HEK293 (cell line): ENCODE results near the gene PLCB1.

ENCODE experiments used
- CTCF ChIA-PET: fragments of 350-600 bp; formaldehyde crosslinking; extraction: SDS; loops from one replicate; lab custom pipeline; 2021; ENCODE audit warnings: antibody characterized with exemption; lab: Yijun Ruan, JAX
- POLR2A ChIA-PET: fragments of 300-600 bp; formaldehyde crosslinking; extraction: SDS; loops from one replicate; lab custom pipeline; 2020; ENCODE audit warnings: antibody characterized with exemption, inconsistent platforms; lab: Yijun Ruan, JAX
- H3K27ac ChIP-seq: fragments of 200-500 bp; sonication (Bioruptor generic); 2 replicates; pipeline ENCODE4 v1.5.1; 2014; ENCODE audit warnings: low read depth, low read length, control low read depth, inconsistent platforms; ENCODE audit errors: extremely low read depth
- H3K36me3 ChIP-seq, 2 experiments: fragments of 200-500 bp in 1 of 2; sonication (Bioruptor generic) in 1 of 2; 1 replicate in 1 of 2; 2 replicates in 1 of 2; pipeline ENCODE4 v1.5.1; 2014 to 2017; ENCODE audit warnings: inconsistent platforms in 2 of 2, low read length in 2 of 2; ENCODE audit not compliant: control insufficient read depth in 2 of 2, insufficient read depth in 1 of 2
- H3K4me1 ChIP-seq: fragments of 200-500 bp; sonication (Bioruptor generic); 2 replicates; pipeline ENCODE4 v1.5.1; 2014; ENCODE audit warnings: mild to moderate bottlenecking, low read length, inconsistent platforms; ENCODE audit not compliant: control insufficient read depth, insufficient read depth
- H3K4me3 ChIP-seq: 2 replicates; pipeline ENCODE4 v1.5.1; 2011; ENCODE audit warnings: low read depth, mild to moderate bottlenecking, control low read depth, low read length, moderate library complexity
- H3K9me3 ChIP-seq: fragments of 200-500 bp; sonication (Bioruptor generic); 2 replicates; pipeline ENCODE4 v1.5.1; 2014; ENCODE audit warnings: low read depth, low read length, inconsistent platforms; ENCODE audit not compliant: control insufficient read depth, insufficient read depth
- CTCF ChIP-seq: fragments of 450-650 bp; formaldehyde crosslinking; IDR thresholded peaks from 2 replicates; pipeline ENCODE4 v1.5.1; 2016; ENCODE audit warnings: missing biosample characterization, missing genetic modification characterization
- PRDM6 ChIP-seq: fragments of 450-650 bp; formaldehyde crosslinking; IDR thresholded peaks from 2 replicates; pipeline ENCODE4 v1.5.1; 2017; ENCODE audit warnings: missing biosample characterization, missing genetic modification characterization
- SETDB1 ChIP-seq: IDR thresholded peaks from one replicate; pipeline ENCODE4 v1.6.1; 2017; ENCODE audit warnings: mild to moderate bottlenecking, low read length, moderate library complexity, mixed read lengths; ENCODE audit not compliant: insufficient read length
- ZBTB10 ChIP-seq: fragments of 450-650 bp; formaldehyde crosslinking; IDR thresholded peaks from 2 replicates; pipeline ENCODE4 v1.5.1; 2016; ENCODE audit warnings: missing biosample characterization, missing genetic modification characterization
- ZBTB49 ChIP-seq: fragments of 450-650 bp; formaldehyde crosslinking; IDR thresholded peaks from 2 replicates; pipeline ENCODE4 v1.5.1; 2016; ENCODE audit warnings: missing biosample characterization, missing genetic modification characterization, low read depth
- ZNF140 ChIP-seq: fragments of 450-650 bp; formaldehyde crosslinking; IDR thresholded peaks from 2 replicates; pipeline ENCODE4 v1.5.1; 2016; ENCODE audit warnings: missing biosample characterization, missing genetic modification characterization
- ZNF148 ChIP-seq: fragments of 450-650 bp; formaldehyde crosslinking; IDR thresholded peaks from 2 replicates; pipeline ENCODE4 v1.5.0; 2017; ENCODE audit warnings: missing biosample characterization, missing genetic modification characterization, borderline replicate concordance
- ZNF155 ChIP-seq: fragments of 450-650 bp; formaldehyde crosslinking; IDR thresholded peaks from 2 replicates; pipeline ENCODE4 v1.5.1; 2016; ENCODE audit warnings: missing biosample characterization, missing genetic modification characterization
- ZNF174 ChIP-seq: fragments of 450-650 bp; formaldehyde crosslinking; IDR thresholded peaks from 2 replicates; pipeline ENCODE4 v1.5.0; 2017; ENCODE audit warnings: missing biosample characterization, mild to moderate bottlenecking, missing genetic modification characterization
- ZNF18 ChIP-seq: fragments of 450-650 bp; formaldehyde crosslinking; IDR thresholded peaks from 2 replicates; pipeline ENCODE4 v1.5.1; 2016; ENCODE audit warnings: missing biosample characterization, missing genetic modification characterization
- ZNF239 ChIP-seq: fragments of 450-650 bp; formaldehyde crosslinking; IDR thresholded peaks from 2 replicates; pipeline ENCODE4 v1.5.1; 2016; ENCODE audit warnings: missing biosample characterization, missing genetic modification characterization
- ZNF398 ChIP-seq: fragments of 450-650 bp; formaldehyde crosslinking; IDR thresholded peaks from 2 replicates; pipeline ENCODE4 v1.5.1; 2017; ENCODE audit warnings: missing biosample characterization, missing genetic modification characterization
- ZNF416 ChIP-seq: fragments of 450-650 bp; formaldehyde crosslinking; IDR thresholded peaks from 2 replicates; pipeline ENCODE4 v1.5.1; 2016; ENCODE audit warnings: missing biosample characterization, missing genetic modification characterization
- ZNF488 ChIP-seq: fragments of 450-650 bp; formaldehyde crosslinking; IDR thresholded peaks from 2 replicates; pipeline ENCODE4 v1.5.1; 2016; ENCODE audit warnings: missing biosample characterization, missing genetic modification characterization
- ZNF514 ChIP-seq: fragments of 450-650 bp; formaldehyde crosslinking; IDR thresholded peaks from 2 replicates; pipeline ENCODE4 v1.5.1; 2016; ENCODE audit warnings: missing biosample characterization, missing genetic modification characterization
- ZNF561 ChIP-seq: fragments of 450-650 bp; IDR thresholded peaks from 2 replicates; pipeline ENCODE4 v1.5.1; 2018; ENCODE audit warnings: missing biosample characterization, missing genetic modification characterization, borderline replicate concordance
- ZNF629 ChIP-seq: fragments of 450-650 bp; formaldehyde crosslinking; IDR thresholded peaks from 2 replicates; pipeline ENCODE4 v1.5.1; 2017; ENCODE audit warnings: missing biosample characterization, missing genetic modification characterization
- ZNF677 ChIP-seq: fragments of 450-650 bp; IDR thresholded peaks from 2 replicates; pipeline ENCODE4 v1.5.0; 2018; ENCODE audit warnings: missing biosample characterization, mild to moderate bottlenecking, missing genetic modification characterization, moderate library complexity
- ZNF785 ChIP-seq: fragments of 450-650 bp; formaldehyde crosslinking; IDR thresholded peaks from 2 replicates; pipeline ENCODE4 v1.5.1; 2016; ENCODE audit warnings: missing biosample characterization, missing genetic modification characterization

PLCB1 gene

GRCh38 chr20:8404912-8405635, 273.0 kb downstream of the PLCB1 start (continued):
- TF ChIP-seq ZNF148 (tag by site-specific recombination) = no peak
- TF ChIP-seq ZNF174 (tag by site-specific recombination) = no peak
- TF ChIP-seq CTCF (tag by site-specific recombination) = no peak
- no peak for TF ChIP-seq ZNF677 (tag by site-specific recombination)
- no peak for TF ChIP-seq ZNF398 (tag by site-specific recombination)
- no peak for TF ChIP-seq ZNF155 (tag by site-specific recombination)
- no peak for TF ChIP-seq ZNF239 (tag by site-specific recombination)
- no peak for TF ChIP-seq ZNF785 (tag by site-specific recombination)
- no peak for TF ChIP-seq ZNF629 (tag by site-specific recombination)

GRCh38 chr20:8406391-8406790, 274.3 kb downstream of the PLCB1 start:
- Histone ChIP-seq H3K9me3 (no peaks in the 10 kb centered on the region), H3K27ac (no peak overlapping the region), H3K4me1 (no peaks in the 10 kb centered on the region), H3K36me3 (no peaks in the 10 kb centered on the region), H3K4me3 (no peak overlapping the region)
- ChIA-PET POLR2A (no interaction called here), CTCF (no interaction called here)
- TF ChIP-seq SETDB1 = no peak
- TF ChIP-seq ZNF140 = no peak
- no peak for TF ChIP-seq ZBTB10 (tag by site-specific recombination)
- no peak for TF ChIP-seq PRDM6 (tag by site-specific recombination)
- TF ChIP-seq ZNF561 (tag by site-specific recombination) = no peak
- TF ChIP-seq ZBTB49 (tag by site-specific recombination) = no peak
- TF ChIP-seq ZNF239 (tag by site-specific recombination) = no peak
- no peak for TF ChIP-seq ZNF514
- TF ChIP-seq ZNF488 (tag by site-specific recombination) = no peak
- no peak for TF ChIP-seq ZNF18
- no peak for TF ChIP-seq ZNF416 (tag by site-specific recombination)
- TF ChIP-seq ZNF677 (tag by site-specific recombination) = no peak
